ENCODE measurements around the gene LIMS1.
A peak's percentile ranks its signal among the peaks of the same experiment; 100 is the strongest.
"Not testable (repeated sequence)": the region's sequence is repeated elsewhere in the genome, so short reads cannot be mapped to it uniquely, and the experiment has no call there.

LIMS1 gene

GRCh38 chr2:108589372-108589771 is 55.1 kb downstream of the LIMS1 start:
- DNase-seq: no peak

GRCh38 chr2:108589781-108590180 is 55.5 kb downstream of the LIMS1 start:
- no peak for DNase-seq

GRCh38 chr2:108591163-108591562 is 56.9 kb downstream of the LIMS1 start:
- no peak for DNase-seq

- no peak for DNase-seq
Observed at GRCh38 chr2:108593547-108594098, 59.4 kb downstream of the LIMS1 start.

- no peak for DNase-seq
Observed at GRCh38 chr2:108594132-108594981, 60.1 kb downstream of the LIMS1 start.

GRCh38 chr2:108594982-108595464 is 60.8 kb downstream of the LIMS1 start:
- no peak for DNase-seq

- DNase-seq: not testable (repeated sequence)
Observed at GRCh38 chr2:108595771-108596170, 61.5 kb downstream of the LIMS1 start.

GRCh38 chr2:108597105-108597744 is 63.0 kb downstream of the LIMS1 start:
- DNase-seq: not testable (repeated sequence)

GRCh38 chr2:108601199-108601598 is 66.9 kb downstream of the LIMS1 start:
- not testable (repeated sequence) for DNase-seq

GRCh38 chr2:108602422-108602821 is 68.2 kb downstream of the LIMS1 start:
- no peak for DNase-seq

- DNase-seq: no peak
Observed at GRCh38 chr2:108604196-108604595, 69.9 kb downstream of the LIMS1 start.

GRCh38 chr2:108605947-108606346 is 71.7 kb downstream of the LIMS1 start:
- no peak for DNase-seq

GRCh38 chr2:108607706-108608301 is 73.5 kb downstream of the LIMS1 start:
- no peak for DNase-seq

- no peak for DNase-seq
Observed at GRCh38 chr2:108611021-108611420, 76.8 kb downstream of the LIMS1 start.

- DNase-seq: no peak
Observed at GRCh38 chr2:108612153-108612513, 77.9 kb downstream of the LIMS1 start.

- DNase-seq: peak; percentile 72
Observed at GRCh38 chr2:108612514-108613183, 78.4 kb downstream of the LIMS1 start.

- DNase-seq: no peak
Observed at GRCh38 chr2:108613261-108614042, 79.2 kb downstream of the LIMS1 start.

- DNase-seq: no peak
Observed at GRCh38 chr2:108614043-108614545, 79.8 kb downstream of the LIMS1 start.

GRCh38 chr2:108614659-108615058 is 80.4 kb downstream of the LIMS1 start:
- no peak for DNase-seq

- no peak for DNase-seq
Observed at GRCh38 chr2:108615480-108616090, 81.3 kb downstream of the LIMS1 start.

GRCh38 chr2:108616318-108616717 is 82.0 kb downstream of the LIMS1 start:
- no peak for DNase-seq

All from activated CD8-positive, alpha-beta memory T cell treated with anti-CD3 and anti-CD28 coated beads for 24 hours (primary cell).